SU-DHL-6 (cell line): ENCODE data around the gene ZBTB38.

ENCODE experiments used
- H2AFZ ChIP-seq: fragments of 200-600 bp; sonication (generic); 2 replicates; pipeline ENCODE4 v1.6.1; 2014; ENCODE audit warnings: low read depth, mild to moderate bottlenecking, moderate library complexity, mixed read lengths, antibody characterized with exemption, low read length; ENCODE audit not compliant: severe bottlenecking
- H3F3A ChIP-seq: fragments of 200-600 bp; shearing (Covaris generic); 2 replicates; pipeline ENCODE4 v1.6.0; 2016; ENCODE audit warnings: antibody characterized with exemption, mild to moderate bottlenecking; ENCODE audit not compliant: insufficient read depth
- H3K27ac ChIP-seq: fragments of 200-600 bp; sonication (generic); 2 replicates; pipeline ENCODE4 v1.5.1; 2016; ENCODE audit warnings: low read depth, mild to moderate bottlenecking, low read length, moderate library complexity, mixed read lengths
- H3K27me3 ChIP-seq: fragments of 200-600 bp; sonication (generic), shearing (Covaris generic); 2 replicates; pipeline ENCODE4 v1.6.0; 2014; ENCODE audit warnings: mild to moderate bottlenecking, low read length
- H3K36me3 ChIP-seq: fragments of 200-600 bp; sonication (generic); 2 replicates; pipeline ENCODE4 v1.6.1; 2014; ENCODE audit warnings: mild to moderate bottlenecking, low read length, mixed read lengths
- H3K4me2 ChIP-seq: fragments of 300-600, 200-600 bp; shearing (Covaris generic), sonication (generic); 2 replicates; pipeline ENCODE4 v1.6.0; 2014; ENCODE audit warnings: low read length, low read depth, mild to moderate bottlenecking; ENCODE audit not compliant: poor library complexity, severe bottlenecking
- H3K4me3 ChIP-seq: fragments of 200-600 bp; sonication (generic); 2 replicates; pipeline ENCODE4 v1.5.1; 2014; ENCODE audit warnings: antibody characterized with exemption, low read length, mild to moderate bottlenecking, mixed read lengths; ENCODE audit not compliant: insufficient read depth, poor library complexity, severe bottlenecking
- H3K79me2 ChIP-seq: fragments of 200-600 bp; sonication (generic); 2 replicates; pipeline ENCODE4 v1.6.1; 2014; ENCODE audit warnings: mild to moderate bottlenecking, low read length, moderate library complexity; ENCODE audit not compliant: insufficient read depth
- H3K9ac ChIP-seq: fragments of 200-600 bp; sonication (generic); 2 replicates; pipeline ENCODE4 v1.7.0; 2014; ENCODE audit warnings: mild to moderate bottlenecking, low read length
- H3K9me2 ChIP-seq: fragments of 200-600 bp; sonication (generic); replicated peaks from 2 replicates; pipeline ENCODE4 v1.6.1; 2014; ENCODE audit warnings: low read length; ENCODE audit not compliant: insufficient read depth
- H3K9me3 ChIP-seq: fragments of 200-600 bp; sonication (generic); 2 replicates; pipeline ENCODE4 v1.6.1; 2014; ENCODE audit warnings: low read length, mixed read lengths; ENCODE audit not compliant: insufficient read depth
- H4K20me1 ChIP-seq: fragments of 200-600 bp; sonication (generic); 2 replicates; pipeline ENCODE4 v1.6.1; 2014; ENCODE audit warnings: low read depth, mild to moderate bottlenecking, antibody characterized with exemption, low read length, moderate library complexity, mixed read lengths
- EZH2phosphoT487 ChIP-seq: fragments of 200-600 bp; sonication (generic), shearing (Covaris generic); conservative IDR thresholded peaks from 2 replicates; pipeline ENCODE4 v1.6.1; 2018; ENCODE audit warnings: mild to moderate bottlenecking, antibody characterized with exemption, low read length, moderate library complexity, mixed read lengths
- TF ChIP-seq, protein P1 (sequence below): fragments of 200-600 bp; sonication (generic); IDR thresholded peaks from one replicate; pipeline ENCODE4 v1.5.1; 2017; ENCODE audit warnings: antibody characterized with exemption, mild to moderate bottlenecking, low read length, moderate library complexity; ENCODE audit not compliant: insufficient read depth, poor library complexity, severe bottlenecking

Gene ZBTB38

DNA sequence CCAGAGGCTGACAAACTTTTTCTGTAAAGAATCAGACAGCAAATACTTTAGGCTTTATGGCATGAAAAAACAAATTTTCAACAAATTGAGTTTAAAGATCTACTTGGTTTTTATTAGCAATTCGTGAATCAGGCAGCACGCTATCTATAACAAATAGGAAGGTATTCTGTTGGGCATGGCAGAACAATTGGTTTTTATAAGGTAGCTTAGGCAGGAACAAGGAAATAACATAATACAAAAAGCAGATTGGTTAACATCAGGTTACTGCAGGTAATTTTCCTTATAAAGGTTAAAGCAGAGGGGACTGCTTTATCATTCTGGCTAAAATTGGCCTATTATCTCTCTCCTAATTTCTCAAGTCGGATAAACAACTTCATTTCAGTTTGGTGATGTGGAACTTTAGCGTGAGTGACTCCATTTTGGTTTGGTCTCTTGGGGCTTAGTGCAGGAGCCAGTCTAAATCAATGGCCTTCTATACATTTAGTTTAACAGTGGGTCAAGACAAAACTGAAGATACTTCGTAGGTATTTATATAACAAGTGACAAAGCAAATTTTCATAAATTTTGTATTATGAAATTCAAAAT, 26.8 kb downstream of the ZBTB38 start:
- no peaks in the 10 kb centered on the region for H3K9me3 ChIP-seq
- no peak overlapping the region for H3K4me3 ChIP-seq
- no peak overlapping the region for H3K27ac ChIP-seq
- no peak overlapping the region for H3K4me2 ChIP-seq
- H2AFZ ChIP-seq = no peak overlapping the region
- peaks cover 21% of the 10 kb centered on the region for H3K36me3 ChIP-seq
- H3K9ac ChIP-seq = no peak overlapping the region
- TF ChIP-seq EZH2phosphoT487 = no peak
- TF ChIP-seq, protein P1, sequence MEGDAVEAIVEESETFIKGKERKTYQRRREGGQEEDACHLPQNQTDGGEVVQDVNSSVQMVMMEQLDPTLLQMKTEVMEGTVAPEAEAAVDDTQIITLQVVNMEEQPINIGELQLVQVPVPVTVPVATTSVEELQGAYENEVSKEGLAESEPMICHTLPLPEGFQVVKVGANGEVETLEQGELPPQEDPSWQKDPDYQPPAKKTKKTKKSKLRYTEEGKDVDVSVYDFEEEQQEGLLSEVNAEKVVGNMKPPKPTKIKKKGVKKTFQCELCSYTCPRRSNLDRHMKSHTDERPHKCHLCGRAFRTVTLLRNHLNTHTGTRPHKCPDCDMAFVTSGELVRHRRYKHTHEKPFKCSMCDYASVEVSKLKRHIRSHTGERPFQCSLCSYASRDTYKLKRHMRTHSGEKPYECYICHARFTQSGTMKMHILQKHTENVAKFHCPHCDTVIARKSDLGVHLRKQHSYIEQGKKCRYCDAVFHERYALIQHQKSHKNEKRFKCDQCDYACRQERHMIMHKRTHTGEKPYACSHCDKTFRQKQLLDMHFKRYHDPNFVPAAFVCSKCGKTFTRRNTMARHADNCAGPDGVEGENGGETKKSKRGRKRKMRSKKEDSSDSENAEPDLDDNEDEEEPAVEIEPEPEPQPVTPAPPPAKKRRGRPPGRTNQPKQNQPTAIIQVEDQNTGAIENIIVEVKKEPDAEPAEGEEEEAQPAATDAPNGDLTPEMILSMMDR = no peak
- H3K79me2 ChIP-seq = no peaks in the 10 kb centered on the region
- peaks cover 5% of the 10 kb centered on the region; the same call in 1 of the 2 replicates for H3F3A ChIP-seq
- no peaks in the 10 kb centered on the region for H3K27me3 ChIP-seq
- no peaks in the 10 kb centered on the region for H3K9me2 ChIP-seq
- H4K20me1 ChIP-seq = no peaks in the 10 kb centered on the region

DNA sequence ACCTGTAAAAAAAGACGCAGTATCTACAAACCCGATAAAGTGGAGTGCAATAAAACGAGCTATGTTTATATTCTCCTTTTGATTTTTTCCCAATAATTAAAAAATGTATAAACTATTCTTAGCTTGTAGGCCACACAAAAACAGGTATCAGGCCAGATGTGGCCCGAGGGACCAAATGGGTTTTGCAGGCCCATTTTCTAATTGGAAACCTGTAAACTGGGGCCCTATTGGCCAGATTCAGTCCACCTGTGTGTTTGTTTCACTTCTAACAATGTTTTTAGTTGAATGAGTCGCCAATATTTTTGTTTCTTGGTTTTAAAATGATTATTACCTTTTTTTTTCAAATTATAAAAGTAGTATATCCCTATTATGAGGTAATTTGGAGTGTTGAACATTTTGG, 29.7 kb downstream of the ZBTB38 start:
- Histone ChIP-seq H3K79me2 (no peaks in the 10 kb centered on the region), H3F3A (peaks cover 6% of the 10 kb centered on the region; the same call in 1 of the 2 replicates), H3K9me2 (no peaks in the 10 kb centered on the region)

DNA sequence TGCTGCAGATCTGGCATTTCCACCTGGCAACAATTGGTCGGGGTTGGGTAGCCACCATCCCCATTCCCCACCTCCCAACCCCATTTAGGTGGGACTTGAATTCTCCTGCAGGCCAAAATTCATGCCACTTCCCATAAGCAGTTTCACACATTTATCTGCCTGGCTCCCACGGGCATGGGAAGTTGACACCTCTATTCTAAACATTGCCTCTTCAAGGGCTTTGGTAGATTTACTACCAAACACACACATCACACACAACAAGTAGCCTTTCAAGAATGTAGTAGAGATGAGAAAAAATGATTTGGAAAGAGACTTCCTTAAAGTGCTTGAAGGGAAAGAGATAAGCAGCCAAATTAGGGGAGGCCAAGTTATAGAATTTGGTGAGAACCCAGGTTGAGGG, 30.9 kb downstream of the ZBTB38 start:
- Histone ChIP-seq H3K36me3 (peaks cover 21% of the 10 kb centered on the region), H3K4me2 (no peak overlapping the region), H3F3A (peaks cover 6% of the 10 kb centered on the region; the same call in 1 of the 2 replicates), H3K27ac (no peak overlapping the region), H3K9me2 (no peaks in the 10 kb centered on the region), H3K27me3 (no peaks in the 10 kb centered on the region), H3K9ac (no peak overlapping the region), H3K4me3 (no peak overlapping the region), H3K79me2 (no peaks in the 10 kb centered on the region), H3K9me3 (no peaks in the 10 kb centered on the region), H4K20me1 (no peaks in the 10 kb centered on the region), H2AFZ (no peak overlapping the region)
- TF ChIP-seq, protein P1 = no peak
- no peak for TF ChIP-seq EZH2phosphoT487

More for the DNA sequence above, 29.7 kb downstream of the ZBTB38 start:
- Histone ChIP-seq H2AFZ (no peak overlapping the region), H3K4me3 (no peak overlapping the region), H3K27ac (no peak overlapping the region), H3K4me2 (no peak overlapping the region), H3K9me3 (no peaks in the 10 kb centered on the region), H4K20me1 (no peaks in the 10 kb centered on the region), H3K27me3 (no peaks in the 10 kb centered on the region), H3K36me3 (peaks cover 21% of the 10 kb centered on the region), H3K9ac (no peak overlapping the region)
- no peak for TF ChIP-seq EZH2phosphoT487
- TF ChIP-seq, protein P1 = no peak
